ENCODE measurements around the gene HLCS.

The HLCS gene

DNA sequence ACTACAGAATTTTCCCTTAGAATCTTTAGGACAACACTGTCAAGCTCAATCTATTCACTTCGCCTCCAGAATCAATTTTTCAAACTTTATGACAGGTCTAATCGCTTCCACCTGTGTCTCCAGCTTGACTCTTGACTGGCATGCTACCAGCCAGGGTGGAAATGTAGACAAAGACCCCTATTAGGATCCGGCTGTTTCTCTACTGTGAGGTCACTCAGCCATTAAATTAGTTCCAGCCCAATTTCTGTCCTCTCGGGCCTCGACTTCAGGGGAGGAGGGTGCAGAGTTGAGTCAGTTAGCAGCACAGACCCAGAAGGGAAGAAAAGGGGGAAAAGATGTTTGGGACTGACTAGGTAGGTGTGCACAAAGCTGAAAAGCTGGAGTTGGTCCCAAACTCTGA lies 78.5 kb downstream of the HLCS start (continued):
- TF ChIP-seq, protein P1, sequence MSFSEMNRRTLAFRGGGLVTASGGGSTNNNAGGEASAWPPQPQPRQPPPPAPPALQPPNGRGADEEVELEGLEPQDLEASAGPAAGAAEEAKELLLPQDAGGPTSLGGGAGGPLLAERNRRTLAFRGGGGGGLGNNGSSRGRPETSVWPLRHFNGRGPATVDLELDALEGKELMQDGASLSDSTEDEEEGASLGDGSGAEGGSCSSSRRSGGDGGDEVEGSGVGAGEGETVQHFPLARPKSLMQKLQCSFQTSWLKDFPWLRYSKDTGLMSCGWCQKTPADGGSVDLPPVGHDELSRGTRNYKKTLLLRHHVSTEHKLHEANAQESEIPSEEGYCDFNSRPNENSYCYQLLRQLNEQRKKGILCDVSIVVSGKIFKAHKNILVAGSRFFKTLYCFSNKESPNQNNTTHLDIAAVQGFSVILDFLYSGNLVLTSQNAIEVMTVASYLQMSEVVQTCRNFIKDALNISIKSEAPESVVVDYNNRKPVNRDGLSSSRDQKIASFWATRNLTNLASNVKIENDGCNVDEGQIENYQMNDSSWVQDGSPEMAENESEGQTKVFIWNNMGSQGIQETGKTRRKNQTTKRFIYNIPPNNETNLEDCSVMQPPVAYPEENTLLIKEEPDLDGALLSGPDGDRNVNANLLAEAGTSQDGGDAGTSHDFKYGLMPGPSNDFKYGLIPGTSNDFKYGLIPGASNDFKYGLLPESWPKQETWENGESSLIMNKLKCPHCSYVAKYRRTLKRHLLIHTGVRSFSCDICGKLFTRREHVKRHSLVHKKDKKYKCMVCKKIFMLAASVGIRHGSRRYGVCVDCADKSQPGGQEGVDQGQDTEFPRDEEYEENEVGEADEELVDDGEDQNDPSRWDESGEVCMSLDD (tag by site-specific recombination; IDR thresholded peaks at IDR 0.05), result no peak
- no peak for TF ChIP-seq ZNF660 (tag by site-specific recombination; IDR thresholded peaks at IDR 0.05)
- TF ChIP-seq, protein P2, sequence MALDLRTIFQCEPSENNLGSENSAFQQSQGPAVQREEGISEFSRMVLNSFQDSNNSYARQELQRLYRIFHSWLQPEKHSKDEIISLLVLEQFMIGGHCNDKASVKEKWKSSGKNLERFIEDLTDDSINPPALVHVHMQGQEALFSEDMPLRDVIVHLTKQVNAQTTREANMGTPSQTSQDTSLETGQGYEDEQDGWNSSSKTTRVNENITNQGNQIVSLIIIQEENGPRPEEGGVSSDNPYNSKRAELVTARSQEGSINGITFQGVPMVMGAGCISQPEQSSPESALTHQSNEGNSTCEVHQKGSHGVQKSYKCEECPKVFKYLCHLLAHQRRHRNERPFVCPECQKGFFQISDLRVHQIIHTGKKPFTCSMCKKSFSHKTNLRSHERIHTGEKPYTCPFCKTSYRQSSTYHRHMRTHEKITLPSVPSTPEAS (tag by site-specific recombination; IDR thresholded peaks at IDR 0.05), result no peak
- TF ChIP-seq, protein P3, sequence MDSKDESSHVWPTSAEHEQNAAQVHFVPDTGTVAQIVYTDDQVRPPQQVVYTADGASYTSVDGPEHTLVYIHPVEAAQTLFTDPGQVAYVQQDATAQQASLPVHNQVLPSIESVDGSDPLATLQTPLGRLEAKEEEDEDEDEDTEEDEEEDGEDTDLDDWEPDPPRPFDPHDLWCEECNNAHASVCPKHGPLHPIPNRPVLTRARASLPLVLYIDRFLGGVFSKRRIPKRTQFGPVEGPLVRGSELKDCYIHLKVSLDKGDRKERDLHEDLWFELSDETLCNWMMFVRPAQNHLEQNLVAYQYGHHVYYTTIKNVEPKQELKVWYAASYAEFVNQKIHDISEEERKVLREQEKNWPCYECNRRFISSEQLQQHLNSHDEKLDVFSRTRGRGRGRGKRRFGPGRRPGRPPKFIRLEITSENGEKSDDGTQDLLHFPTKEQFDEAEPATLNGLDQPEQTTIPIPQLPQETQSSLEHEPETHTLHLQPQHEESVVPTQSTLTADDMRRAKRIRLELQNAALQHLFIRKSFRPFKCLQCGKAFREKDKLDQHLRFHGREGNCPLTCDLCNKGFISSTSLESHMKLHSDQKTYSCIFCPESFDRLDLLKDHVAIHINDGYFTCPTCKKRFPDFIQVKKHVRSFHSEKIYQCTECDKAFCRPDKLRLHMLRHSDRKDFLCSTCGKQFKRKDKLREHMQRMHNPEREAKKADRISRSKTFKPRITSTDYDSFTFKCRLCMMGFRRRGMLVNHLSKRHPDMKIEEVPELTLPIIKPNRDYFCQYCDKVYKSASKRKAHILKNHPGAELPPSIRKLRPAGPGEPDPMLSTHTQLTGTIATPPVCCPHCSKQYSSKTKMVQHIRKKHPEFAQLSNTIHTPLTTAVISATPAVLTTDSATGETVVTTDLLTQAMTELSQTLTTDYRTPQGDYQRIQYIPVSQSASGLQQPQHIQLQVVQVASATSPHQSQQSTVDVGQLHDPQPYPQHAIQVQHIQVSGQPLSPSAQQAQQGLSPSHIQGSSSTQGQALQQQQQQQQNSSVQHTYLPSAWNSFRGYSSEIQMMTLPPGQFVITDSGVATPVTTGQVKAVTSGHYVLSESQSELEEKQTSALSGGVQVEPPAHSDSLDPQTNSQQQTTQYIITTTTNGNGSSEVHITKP (tag by site-specific recombination; IDR thresholded peaks at IDR 0.05), result no peak
- TF ChIP-seq, protein P4, sequence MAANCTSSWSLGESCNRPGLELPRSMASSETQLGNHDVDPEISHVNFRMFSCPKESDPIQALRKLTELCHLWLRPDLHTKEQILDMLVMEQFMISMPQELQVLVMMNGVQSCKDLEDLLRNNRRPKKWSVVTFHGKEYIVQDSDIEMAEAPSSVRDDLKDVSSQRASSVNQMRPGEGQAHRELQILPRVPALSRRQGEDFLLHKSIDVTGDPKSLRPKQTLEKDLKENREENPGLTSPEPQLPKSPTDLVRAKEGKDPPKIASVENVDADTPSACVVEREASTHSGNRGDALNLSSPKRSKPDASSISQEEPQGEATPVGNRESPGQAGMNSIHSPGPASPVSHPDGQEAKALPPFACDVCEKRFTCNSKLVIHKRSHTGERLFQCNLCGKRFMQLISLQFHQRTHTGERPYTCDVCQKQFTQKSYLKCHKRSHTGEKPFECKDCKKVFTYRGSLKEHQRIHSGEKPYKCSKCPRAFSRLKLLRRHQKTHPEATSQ (tag by site-specific recombination; IDR thresholded peaks at IDR 0.05), result no peak
- TF ChIP-seq KLF8 (tag by site-specific recombination; IDR thresholded peaks at IDR 0.05), result no peak
- TF ChIP-seq MYNN (tag by site-specific recombination; IDR thresholded peaks at IDR 0.05; ENCODE audit: borderline replicate concordance), result no peak
- no peak for TF ChIP-seq KLF9 (tag by site-specific recombination; IDR thresholded peaks at IDR 0.05; ENCODE audit: low read depth)
- no peak for TF ChIP-seq ZNF571 (tag by site-specific recombination; IDR thresholded peaks at IDR 0.05)
- TF ChIP-seq ZNF221 (tag by site-specific recombination; IDR thresholded peaks at IDR 0.05; ENCODE audit: borderline replicate concordance), result no peak
- TF ChIP-seq ZNF843 (tag by site-specific recombination; IDR thresholded peaks at IDR 0.05), result no peak
- no peak for TF ChIP-seq ZNF626 (tag by site-specific recombination; IDR thresholded peaks at IDR 0.05)
- no peak for TF ChIP-seq ZNF510 (tag by site-specific recombination; IDR thresholded peaks at IDR 0.05; ENCODE audit: insufficient replicate concordance)
- TF ChIP-seq ZSCAN16 (tag by site-specific recombination; IDR thresholded peaks at IDR 0.05), result no peak

DNA sequence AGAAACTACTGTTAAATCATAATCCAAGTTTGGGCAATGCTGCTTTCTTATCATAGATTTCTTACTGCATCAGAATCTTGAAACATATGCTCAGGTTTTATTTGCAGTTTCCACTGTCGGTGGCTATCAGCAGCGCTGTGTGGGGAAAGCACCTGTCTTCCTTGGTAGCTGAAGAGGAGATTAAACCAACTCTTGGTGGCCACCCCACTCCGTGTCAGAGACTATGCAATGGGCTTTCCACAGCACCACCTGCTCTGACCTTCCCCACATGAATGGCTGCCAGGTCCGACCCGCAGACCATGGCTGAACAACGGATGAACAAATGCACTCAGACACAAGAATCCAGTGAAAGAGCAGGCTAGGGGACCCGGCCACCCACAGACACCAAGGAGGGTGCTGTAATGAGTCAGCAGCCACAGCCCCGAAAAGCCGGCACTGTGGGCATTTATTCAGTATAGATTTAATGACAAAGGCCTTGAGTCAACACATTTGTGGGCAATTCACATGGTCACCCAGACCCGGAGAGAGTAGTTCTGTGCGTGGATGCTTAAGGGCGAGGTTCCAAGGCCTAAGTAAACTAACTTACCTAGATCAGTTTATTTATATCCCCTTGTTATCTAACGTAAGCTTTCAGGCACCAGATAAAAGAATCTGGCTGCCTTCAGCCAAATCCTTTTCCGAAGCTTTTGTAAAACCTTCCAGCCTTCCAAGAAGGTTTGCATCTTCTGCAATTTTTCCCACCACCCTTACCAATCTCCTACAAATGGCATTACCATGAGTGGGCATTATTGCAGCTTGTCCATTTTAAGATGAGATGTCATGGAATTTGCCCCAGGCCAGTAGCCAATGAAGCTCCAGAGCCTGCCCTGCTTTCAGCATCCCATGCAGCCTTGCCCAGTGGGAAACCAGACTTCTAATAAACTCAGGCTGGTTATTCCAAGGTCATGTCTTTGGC lies 82.7 kb downstream of the HLCS start:
- peak overlapping the region; percentile 53; the same call in 1 of the 2 replicates for H3K27ac ChIP-seq (ENCODE audit: extremely low read depth, low read depth, low read length)
- CTCF ChIA-PET, result interaction anchor here (0.6 to 0.7 kb wide), 2 partner anchors 191 to 273 kb away, joined by 3 read pairs; no protein-coding TSS in a partner anchor
- TF ChIP-seq, protein P5, sequence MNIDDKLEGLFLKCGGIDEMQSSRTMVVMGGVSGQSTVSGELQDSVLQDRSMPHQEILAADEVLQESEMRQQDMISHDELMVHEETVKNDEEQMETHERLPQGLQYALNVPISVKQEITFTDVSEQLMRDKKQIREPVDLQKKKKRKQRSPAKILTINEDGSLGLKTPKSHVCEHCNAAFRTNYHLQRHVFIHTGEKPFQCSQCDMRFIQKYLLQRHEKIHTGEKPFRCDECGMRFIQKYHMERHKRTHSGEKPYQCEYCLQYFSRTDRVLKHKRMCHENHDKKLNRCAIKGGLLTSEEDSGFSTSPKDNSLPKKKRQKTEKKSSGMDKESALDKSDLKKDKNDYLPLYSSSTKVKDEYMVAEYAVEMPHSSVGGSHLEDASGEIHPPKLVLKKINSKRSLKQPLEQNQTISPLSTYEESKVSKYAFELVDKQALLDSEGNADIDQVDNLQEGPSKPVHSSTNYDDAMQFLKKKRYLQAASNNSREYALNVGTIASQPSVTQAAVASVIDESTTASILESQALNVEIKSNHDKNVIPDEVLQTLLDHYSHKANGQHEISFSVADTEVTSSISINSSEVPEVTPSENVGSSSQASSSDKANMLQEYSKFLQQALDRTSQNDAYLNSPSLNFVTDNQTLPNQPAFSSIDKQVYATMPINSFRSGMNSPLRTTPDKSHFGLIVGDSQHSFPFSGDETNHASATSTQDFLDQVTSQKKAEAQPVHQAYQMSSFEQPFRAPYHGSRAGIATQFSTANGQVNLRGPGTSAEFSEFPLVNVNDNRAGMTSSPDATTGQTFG (tag by site-specific recombination; IDR thresholded peaks at IDR 0.05; ENCODE audit: borderline replicate concordance), result no peak
- peak; percentile 88 for TF ChIP-seq SETDB1 (IDR thresholded peaks at IDR 0.05; ENCODE audit: insufficient read length, low read length)
- no peak for TF ChIP-seq ZNF837 (tag by site-specific recombination; IDR thresholded peaks at IDR 0.05)
- no peak for TF ChIP-seq ZNF670 (tag by site-specific recombination; IDR thresholded peaks at IDR 0.05; ENCODE audit: low read depth)
- TF ChIP-seq, protein P6, sequence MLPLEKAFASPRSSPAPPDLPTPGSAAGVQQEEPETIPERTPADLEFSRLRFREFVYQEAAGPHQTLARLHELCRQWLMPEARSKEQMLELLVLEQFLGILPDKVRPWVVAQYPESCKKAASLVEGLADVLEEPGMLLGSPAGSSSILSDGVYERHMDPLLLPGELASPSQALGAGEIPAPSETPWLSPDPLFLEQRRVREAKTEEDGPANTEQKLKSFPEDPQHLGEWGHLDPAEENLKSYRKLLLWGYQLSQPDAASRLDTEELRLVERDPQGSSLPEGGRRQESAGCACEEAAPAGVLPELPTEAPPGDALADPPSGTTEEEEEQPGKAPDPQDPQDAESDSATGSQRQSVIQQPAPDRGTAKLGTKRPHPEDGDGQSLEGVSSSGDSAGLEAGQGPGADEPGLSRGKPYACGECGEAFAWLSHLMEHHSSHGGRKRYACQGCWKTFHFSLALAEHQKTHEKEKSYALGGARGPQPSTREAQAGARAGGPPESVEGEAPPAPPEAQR (tag by site-specific recombination; IDR thresholded peaks at IDR 0.05), result no peak
- TF ChIP-seq IKZF3 (tag by site-specific recombination; IDR thresholded peaks at IDR 0.05), result no peak
- TF ChIP-seq GLIS2 (tag by site-specific recombination; IDR thresholded peaks at IDR 0.05), result peak; percentile 55

More for the DNA sequence above, 82.7 kb downstream of the HLCS start:
- no peak overlapping the region for H3K4me3 ChIP-seq (ENCODE audit: low read depth, low read length)
- H3K4me1 ChIP-seq (ENCODE audit: control insufficient read depth, insufficient read depth, low read length), result peaks cover 15% of the 10 kb centered on the region
- H3K9me3 ChIP-seq (ENCODE audit: control insufficient read depth, insufficient read depth, low read depth, low read length), result no peaks in the 10 kb centered on the region
- peaks cover 0 to 3% of the 10 kb centered on the region in 2 experiments; a peak in 1 of 3 replicates for H3K36me3 ChIP-seq (ENCODE audit: control insufficient read depth in 2 of 2, insufficient read depth in 1 of 2, low read length in 2 of 2)
- POLR2A ChIA-PET, result interaction anchor here (0.6 kb wide), 1 partner anchor 76 kb away, joined by 3 read pairs; no protein-coding TSS in a partner anchor
